Naive B cell (primary cell): Measurements from ENCODE around the gene DOCK9. TPM values are rescaled to one million over a fixed set of nuclear protein-coding genes. Genes with fewer than 3 reads are reported as not detected.

Source experiments
- ATAC-seq, 2 donors: fragments of 150-1000 bp; cut with Tn5 transposase; 2 replicates each; pipeline ENCODE4 v1.10.0; 2021; ENCODE audit warnings: low read depth in 2 of 2, mild to moderate bottlenecking in 2 of 2, moderate library complexity in 2 of 2
- DNase-seq: peaks from one replicate; pipeline ENCODE4 v3.0.0; 2022
- H3K27ac Mint-ChIP-seq, 6 donors: one replicate each; pipeline ENCODE4 v1.8.0; 2020 to 2022; ENCODE audit warnings: mild to moderate bottlenecking in 6 of 6, mixed read lengths in 6 of 6, moderate library complexity in 5 of 6, inconsistent platforms in 2 of 6
- H3K27me3 Mint-ChIP-seq, 3 donors: one replicate each; pipeline ENCODE4 v1.8.0; 2021 to 2022; ENCODE audit warnings: mixed read lengths in 3 of 3, mild to moderate bottlenecking in 1 of 3
- H3K36me3 Mint-ChIP-seq, 2 donors: one replicate each; pipeline ENCODE4 v1.8.0; 2020 to 2022; ENCODE audit warnings: mixed read lengths in 2 of 2, inconsistent platforms in 1 of 2, mild to moderate bottlenecking in 1 of 2
- H3K4me1 Mint-ChIP-seq, 3 donors: one replicate each; pipeline ENCODE4 v1.8.0; 2020 to 2022; ENCODE audit warnings: mixed read lengths in 3 of 3, inconsistent platforms in 1 of 3, mild to moderate bottlenecking in 1 of 3, moderate library complexity in 1 of 3
- H3K4me3 Mint-ChIP-seq, 8 donors: one replicate each; pipeline ENCODE4 v1.8.0; 2020 to 2022; ENCODE audit warnings: mild to moderate bottlenecking in 8 of 8, mixed read lengths in 8 of 8, moderate library complexity in 8 of 8, inconsistent platforms in 2 of 8
- H3K9me3 Mint-ChIP-seq, 7 donors: one replicate each; pipeline ENCODE4 v1.8.0; 2020 to 2022; ENCODE audit warnings: mixed read lengths in 7 of 7, mild to moderate bottlenecking in 5 of 7, inconsistent platforms in 2 of 7, moderate library complexity in 1 of 7
- polyA plus RNA-seq, 6 donors: library from polyadenylated mRNA; unstranded; fragments of 300-500 nt; fragmentation: Illumina TruSeq; gene quantifications; one replicate each; pipeline ENCODE4 v1.2.3, GENCODE V29; 2021; ENCODE audit warnings: low read depth in 6 of 6

DOCK9 gene, protein sequence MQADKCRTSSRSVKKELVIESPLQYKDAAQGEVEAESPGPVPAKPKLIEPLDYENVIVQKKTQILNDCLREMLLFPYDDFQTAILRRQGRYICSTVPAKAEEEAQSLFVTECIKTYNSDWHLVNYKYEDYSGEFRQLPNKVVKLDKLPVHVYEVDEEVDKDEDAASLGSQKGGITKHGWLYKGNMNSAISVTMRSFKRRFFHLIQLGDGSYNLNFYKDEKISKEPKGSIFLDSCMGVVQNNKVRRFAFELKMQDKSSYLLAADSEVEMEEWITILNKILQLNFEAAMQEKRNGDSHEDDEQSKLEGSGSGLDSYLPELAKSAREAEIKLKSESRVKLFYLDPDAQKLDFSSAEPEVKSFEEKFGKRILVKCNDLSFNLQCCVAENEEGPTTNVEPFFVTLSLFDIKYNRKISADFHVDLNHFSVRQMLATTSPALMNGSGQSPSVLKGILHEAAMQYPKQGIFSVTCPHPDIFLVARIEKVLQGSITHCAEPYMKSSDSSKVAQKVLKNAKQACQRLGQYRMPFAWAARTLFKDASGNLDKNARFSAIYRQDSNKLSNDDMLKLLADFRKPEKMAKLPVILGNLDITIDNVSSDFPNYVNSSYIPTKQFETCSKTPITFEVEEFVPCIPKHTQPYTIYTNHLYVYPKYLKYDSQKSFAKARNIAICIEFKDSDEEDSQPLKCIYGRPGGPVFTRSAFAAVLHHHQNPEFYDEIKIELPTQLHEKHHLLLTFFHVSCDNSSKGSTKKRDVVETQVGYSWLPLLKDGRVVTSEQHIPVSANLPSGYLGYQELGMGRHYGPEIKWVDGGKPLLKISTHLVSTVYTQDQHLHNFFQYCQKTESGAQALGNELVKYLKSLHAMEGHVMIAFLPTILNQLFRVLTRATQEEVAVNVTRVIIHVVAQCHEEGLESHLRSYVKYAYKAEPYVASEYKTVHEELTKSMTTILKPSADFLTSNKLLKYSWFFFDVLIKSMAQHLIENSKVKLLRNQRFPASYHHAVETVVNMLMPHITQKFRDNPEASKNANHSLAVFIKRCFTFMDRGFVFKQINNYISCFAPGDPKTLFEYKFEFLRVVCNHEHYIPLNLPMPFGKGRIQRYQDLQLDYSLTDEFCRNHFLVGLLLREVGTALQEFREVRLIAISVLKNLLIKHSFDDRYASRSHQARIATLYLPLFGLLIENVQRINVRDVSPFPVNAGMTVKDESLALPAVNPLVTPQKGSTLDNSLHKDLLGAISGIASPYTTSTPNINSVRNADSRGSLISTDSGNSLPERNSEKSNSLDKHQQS (N-terminal part only)
- 1 to 10 TPM in 4 of 6 donors, under 1 TPM in 1, not detected in 1; 0.98 to 5.2 (median 2.3) TPM for polyA plus RNA-seq

DNA sequence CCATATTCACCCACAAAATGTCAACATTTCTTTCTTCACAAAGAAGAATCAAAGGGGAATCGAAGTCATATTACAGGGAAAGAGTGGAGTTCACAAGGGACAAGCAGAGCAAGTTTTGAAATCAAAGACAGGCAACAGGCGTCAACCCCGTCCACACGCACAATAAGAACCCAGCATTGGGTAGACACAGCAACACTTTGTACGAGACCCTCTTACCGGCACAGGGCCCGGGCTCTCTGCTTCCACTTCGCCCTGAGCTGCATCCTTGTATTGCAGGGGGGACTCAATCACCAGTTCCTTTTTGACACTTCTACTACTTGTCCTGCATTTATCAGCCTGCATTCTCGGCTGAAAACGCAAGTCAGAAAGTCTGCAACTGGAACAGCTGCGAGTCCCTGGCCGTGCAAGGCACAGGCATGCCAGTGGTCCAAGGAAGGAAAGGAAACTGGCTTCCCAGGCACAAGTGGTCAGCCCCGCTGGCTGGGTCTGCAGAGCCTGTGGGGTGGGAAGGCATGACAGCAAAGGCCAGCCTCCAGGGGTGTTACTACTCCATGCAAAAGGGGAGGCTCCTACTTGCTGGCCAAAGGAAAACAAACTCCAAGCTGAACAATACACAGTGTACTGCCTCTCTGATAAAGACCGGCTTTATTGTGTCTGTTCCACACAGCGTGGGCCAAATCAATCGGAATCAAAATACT, at the start of gene DOCK9:
TSS of gene DOCK9 (minus strand) at position 497 of the 698 bp plus-strand sequence. CDS start at position 342, 155 bp downstream.
- Mint-ChIP-seq H3K27ac (peak within 1 kb of the TSS in 2 of 6 donors; percentile 4 to 52), H3K4me3 (no peak within 1 kb of the TSS), H3K9me3 (peaks cover 0 to 2% (median 0%) of the 10 kb centered on the region in 7 donors), H3K27me3 (no peaks in the 10 kb centered on the region), H3K4me1 (peaks cover 13 to 33% (median 27%) of the 10 kb centered on the region in 3 donors), H3K36me3 (peaks cover 0 to 5% of the 10 kb centered on the region in 2 donors)
- DNase-seq (no peak), ATAC-seq (no peak)

DNA sequence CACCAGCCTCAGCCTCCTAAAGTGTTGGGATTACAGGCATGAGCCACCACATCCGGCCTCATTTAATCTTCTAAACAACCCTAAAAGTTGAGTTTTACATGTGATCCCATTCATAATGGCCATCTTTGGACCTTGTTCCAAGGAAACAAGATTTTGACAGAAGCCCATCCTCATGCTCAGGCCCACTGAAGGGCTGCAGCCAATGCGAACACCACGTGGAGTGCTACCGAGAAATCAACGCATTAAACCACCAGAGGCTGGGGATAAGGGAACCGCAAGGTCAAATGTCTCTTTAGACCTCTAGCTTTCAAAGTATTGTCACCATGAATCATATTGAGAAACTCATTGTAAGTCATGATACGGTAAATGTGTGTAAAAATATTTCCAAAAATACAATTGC, 49.4 kb upstream of the DOCK9 start:
- Mint-ChIP-seq H3K9me3 (peaks cover 5 to 11% (median 6%) of the 10 kb centered on the region in 7 donors), H3K4me3 (no peak overlapping the region), H3K27me3 (peaks cover 0 to 18% (median 0%) of the 10 kb centered on the region in 3 donors), H3K4me1 (peaks cover 0 to 3% (median 0%) of the 10 kb centered on the region in 3 donors), H3K27ac (no peak overlapping the region), H3K36me3 (peaks cover 0 to 6% of the 10 kb centered on the region in 2 donors)
- ATAC-seq (no peak), DNase-seq (no peak)

DNA sequence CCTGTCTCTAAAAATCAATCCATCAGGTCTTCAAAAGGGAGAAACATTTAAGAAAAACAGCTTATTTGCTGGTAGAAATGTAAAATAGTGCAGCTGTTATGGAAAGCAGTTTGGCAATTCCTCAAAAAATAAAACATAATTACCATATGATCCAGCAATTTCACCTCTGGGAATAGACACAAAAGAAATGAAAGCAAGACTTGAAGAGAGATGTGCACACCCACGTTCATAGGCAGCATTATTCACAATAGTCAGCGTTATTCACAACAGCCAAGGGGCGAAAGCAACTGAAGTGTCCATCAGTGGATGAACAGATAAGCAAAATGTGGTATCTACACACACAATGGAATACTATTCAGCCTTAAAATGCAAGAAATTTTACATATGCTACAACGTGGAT, 45.1 kb upstream of the DOCK9 start:
- Mint-ChIP-seq H3K27ac (peak overlapping the region in 1 of 6 donors; percentile 5), H3K9me3 (no peaks in the 10 kb centered on the region), H3K4me1 (peaks cover 0 to 3% (median 0%) of the 10 kb centered on the region in 3 donors)

DNA sequence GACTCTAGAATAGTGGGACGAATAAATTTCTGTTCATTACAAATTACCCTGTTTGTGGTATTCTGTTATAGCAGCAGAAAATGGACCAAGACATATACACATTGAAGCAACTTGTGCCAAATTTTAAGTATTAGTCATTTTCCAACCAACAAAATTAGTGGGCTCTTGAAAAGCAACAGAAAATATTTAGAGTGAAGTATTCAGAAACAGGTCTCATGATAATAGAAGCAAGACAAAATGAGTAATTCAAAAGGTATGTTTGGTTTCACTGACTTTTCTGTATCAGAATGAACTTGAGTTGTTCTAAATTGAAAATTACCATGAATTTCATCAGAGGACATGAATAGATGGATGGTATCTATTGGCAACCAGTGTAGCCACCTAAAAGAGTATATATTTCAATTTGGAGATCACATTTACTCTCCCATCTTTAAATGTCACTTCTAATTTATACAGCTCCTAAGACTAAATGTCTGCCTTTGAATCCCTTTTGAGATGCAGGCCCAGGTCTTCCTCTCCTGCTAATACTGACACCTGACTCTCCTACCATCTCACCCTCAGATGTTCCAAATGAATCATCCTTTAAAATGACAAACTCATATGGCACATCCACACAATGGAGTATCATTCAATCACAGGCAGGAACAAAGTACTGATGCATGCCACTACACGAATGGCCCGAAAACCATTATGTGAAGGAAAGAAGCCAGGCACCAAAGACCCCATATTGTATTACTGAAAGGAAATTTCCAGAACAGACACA, 40.7 kb upstream of the DOCK9 start:
- DNase-seq: no peak
- Mint-ChIP-seq H3K9me3 (no peaks in the 10 kb centered on the region), H3K4me3 (no peak overlapping the region), H3K36me3 (no peaks in the 10 kb centered on the region), H3K27me3 (peaks cover 0 to 7% (median 4%) of the 10 kb centered on the region in 3 donors), H3K27ac (no peak overlapping the region), H3K4me1 (peaks cover 0 to 2% (median 0%) of the 10 kb centered on the region in 3 donors)
- no peak for ATAC-seq

More for the DNA sequence above, 45.1 kb upstream of the DOCK9 start:
- Mint-ChIP-seq H3K36me3 (peaks cover 0 to 6% of the 10 kb centered on the region in 2 donors), H3K27me3 (peaks cover 0 to 4% (median 0%) of the 10 kb centered on the region in 3 donors), H3K4me3 (no peak overlapping the region)
- ATAC-seq (no peak), DNase-seq (no peak)

DNA sequence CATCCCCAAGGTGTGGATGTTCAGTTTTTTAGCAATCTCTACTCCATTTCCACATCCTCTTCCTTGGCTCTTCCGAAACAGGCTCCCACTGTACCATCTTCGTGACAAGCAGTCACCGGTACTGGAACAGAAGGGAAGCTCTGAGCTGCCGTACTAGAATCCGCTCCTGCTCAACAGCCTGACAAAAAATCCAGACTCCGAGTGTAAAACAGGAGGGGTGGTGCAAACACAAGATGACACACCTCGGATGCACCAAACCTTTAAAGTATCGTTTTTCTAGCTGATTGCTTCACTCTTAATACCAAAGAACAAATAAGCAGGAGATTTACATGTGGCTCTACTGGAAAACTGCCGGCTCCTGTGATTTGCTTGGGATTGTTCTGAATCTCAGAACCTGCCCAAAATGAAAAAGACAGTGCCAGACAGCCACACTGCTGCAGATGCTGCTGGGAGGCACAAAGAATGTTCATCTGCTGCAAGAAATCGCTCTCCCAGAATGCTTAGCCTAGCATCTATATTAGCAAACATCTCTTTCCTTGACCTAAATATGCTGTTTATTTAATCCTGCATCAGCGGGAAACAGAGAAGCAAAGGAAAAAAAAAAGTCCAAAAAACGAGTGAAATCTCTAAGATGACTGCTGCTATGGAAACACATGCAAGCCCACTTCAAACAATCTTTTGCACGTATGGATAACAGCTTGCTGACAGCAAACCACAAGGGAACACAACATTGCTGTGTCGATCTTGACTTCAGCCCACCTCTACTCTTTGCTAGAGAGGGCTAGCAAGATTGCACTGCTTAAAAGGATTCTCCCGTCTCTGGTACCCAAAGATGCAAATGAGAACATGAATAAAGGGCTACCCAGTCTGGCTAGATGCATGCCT, 38.0 kb upstream of the DOCK9 start:
- no peak for ATAC-seq
- Mint-ChIP-seq H3K4me1 (peaks cover 0 to 5% (median 0%) of the 10 kb centered on the region in 3 donors), H3K27me3 (peaks cover 0 to 12% (median 4%) of the 10 kb centered on the region in 3 donors), H3K4me3 (no peak overlapping the region), H3K36me3 (no peaks in the 10 kb centered on the region), H3K9me3 (no peaks in the 10 kb centered on the region), H3K27ac (no peak overlapping the region)
- DNase-seq: no peak

DNA sequence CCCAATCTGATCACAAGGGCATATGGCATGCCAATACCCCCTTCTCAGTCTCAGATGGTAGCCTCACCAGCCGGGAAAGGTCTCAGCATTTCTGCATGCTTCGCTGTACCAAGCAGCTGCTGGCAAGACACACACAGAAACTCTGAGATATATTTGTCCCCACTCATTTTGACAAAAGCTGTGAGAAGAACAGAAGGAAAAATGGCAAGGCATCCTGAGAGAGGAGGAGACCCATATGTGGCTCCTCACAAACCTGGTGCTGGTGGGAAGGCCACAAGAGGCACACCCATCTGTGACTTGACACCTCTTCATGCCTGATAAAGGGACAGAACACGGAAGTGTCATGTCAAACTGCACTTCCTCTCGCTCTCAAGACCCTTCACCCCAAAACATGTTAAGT, 36.7 kb upstream of the DOCK9 start:
- peaks cover 0 to 5% (median 0%) of the 10 kb centered on the region in 3 donors for H3K4me1 Mint-ChIP-seq
- peaks cover 0 to 12% (median 0%) of the 10 kb centered on the region in 3 donors for H3K27me3 Mint-ChIP-seq
- no peak overlapping the region for H3K27ac Mint-ChIP-seq
- H3K4me3 Mint-ChIP-seq: no peak overlapping the region
- no peaks in the 10 kb centered on the region for H3K36me3 Mint-ChIP-seq
- H3K9me3 Mint-ChIP-seq: no peaks in the 10 kb centered on the region
- DNase-seq (no peak), ATAC-seq (no peak)

DNA sequence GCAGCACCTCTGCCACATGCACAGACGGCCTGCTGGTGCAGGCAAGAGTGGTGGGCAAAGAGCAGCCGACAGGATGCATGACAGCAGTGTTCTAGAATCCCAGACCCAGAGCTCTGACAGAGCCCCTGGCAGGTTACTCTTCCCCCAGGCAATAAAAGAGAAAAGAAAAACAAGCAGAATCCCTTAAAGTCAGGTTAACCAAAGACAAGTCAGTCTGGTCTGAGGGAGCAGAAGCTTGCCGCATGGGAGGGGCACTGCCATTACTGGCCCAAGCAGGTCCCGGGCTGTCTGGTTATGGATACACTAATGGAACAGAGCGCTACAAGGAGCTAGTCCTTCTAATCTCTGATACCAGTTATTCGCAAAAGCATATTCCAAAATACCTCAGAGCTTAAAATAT, 36.1 kb upstream of the DOCK9 start:
- ATAC-seq (no peak), DNase-seq (no peak)
- Mint-ChIP-seq H3K9me3 (no peaks in the 10 kb centered on the region), H3K4me3 (no peak overlapping the region), H3K27me3 (peaks cover 0 to 12% (median 0%) of the 10 kb centered on the region in 3 donors), H3K4me1 (peaks cover 0 to 5% (median 0%) of the 10 kb centered on the region in 3 donors), H3K27ac (no peak overlapping the region), H3K36me3 (no peaks in the 10 kb centered on the region)

DNA sequence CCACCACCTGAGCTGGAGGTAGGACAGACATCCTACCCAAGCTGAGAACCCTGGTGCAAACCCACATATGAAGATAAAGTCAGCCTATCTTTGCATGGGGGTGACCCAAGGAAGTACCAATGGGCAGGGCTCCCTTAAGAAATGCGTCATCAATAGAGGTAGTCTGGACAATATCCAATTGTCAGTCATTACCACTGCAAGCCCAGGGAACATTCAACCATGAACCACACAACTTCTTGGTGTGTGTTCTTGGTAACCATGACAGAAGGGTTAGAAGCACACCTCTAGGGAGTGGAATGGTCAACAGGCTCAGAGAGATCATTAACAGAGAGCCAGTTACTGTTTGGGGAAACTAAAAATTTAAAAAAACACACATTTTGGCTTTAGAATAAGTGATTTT, 34.7 kb upstream of the DOCK9 start:
- no peak overlapping the region for H3K27ac Mint-ChIP-seq
- no peak for ATAC-seq
- H3K4me1 Mint-ChIP-seq: peaks cover 0 to 5% (median 0%) of the 10 kb centered on the region in 3 donors
- H3K27me3 Mint-ChIP-seq: peaks cover 0 to 12% (median 0%) of the 10 kb centered on the region in 3 donors
- H3K36me3 Mint-ChIP-seq: no peaks in the 10 kb centered on the region
- H3K9me3 Mint-ChIP-seq: no peaks in the 10 kb centered on the region
- H3K4me3 Mint-ChIP-seq: no peak overlapping the region
- DNase-seq: no peak

DNA sequence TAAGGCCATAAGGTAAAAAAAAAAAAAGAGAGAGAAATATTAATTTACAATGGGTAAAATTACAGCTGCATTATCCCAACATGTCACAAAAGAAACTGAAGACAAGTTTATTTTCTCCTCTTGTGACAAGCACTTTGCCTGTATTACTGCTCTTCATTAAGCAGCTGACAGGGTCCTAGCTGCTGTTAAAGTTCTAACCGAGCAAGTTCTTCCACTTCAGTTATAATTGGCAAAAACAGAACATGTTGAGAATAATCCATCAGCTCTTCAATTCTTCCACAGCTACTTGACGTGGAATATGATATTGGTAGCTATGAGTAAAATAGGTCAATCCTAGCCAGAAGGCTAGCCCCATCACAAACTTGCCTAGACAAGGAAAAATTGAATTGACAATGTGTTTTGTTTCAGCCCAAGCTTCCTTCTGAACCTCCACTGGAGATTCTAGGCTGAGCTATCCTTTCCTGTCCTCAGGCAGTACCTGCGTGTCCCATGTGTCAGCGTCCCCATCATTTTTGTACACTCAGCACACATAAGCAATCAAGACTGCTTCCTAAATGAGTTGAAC, 32.2 kb upstream of the DOCK9 start:
- Mint-ChIP-seq H3K4me1 (peaks cover 0 to 5% (median 0%) of the 10 kb centered on the region in 3 donors), H3K4me3 (no peak overlapping the region), H3K9me3 (no peaks in the 10 kb centered on the region), H3K36me3 (no peaks in the 10 kb centered on the region), H3K27ac (no peak overlapping the region), H3K27me3 (peaks cover 0 to 6% (median 0%) of the 10 kb centered on the region in 3 donors)
- no peak for ATAC-seq
- DNase-seq: no peak

DNA sequence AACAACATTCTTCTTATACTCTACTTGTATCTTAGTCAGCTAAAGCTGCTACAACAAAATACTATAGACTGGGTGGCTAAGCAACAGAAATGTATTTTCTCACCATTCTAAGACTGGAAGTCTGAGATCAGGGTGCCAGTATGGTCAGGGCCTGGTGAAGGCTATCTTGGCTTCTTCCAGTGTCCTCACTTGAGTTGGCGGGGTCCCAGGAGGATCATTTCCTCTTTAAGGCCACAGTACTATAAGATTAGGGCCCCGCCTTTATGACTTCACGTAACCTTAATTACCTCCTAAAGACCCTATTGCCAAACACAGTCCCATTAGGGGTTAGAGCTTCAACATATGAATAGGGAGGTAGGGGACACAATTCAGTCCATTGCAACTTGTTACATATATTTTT, 30.7 kb upstream of the DOCK9 start:
- H3K4me3 Mint-ChIP-seq: no peak overlapping the region
- H3K36me3 Mint-ChIP-seq: no peaks in the 10 kb centered on the region
- DNase-seq (no peak), ATAC-seq (no peak)
- peaks cover 0 to 9% (median 5%) of the 10 kb centered on the region in 3 donors for H3K27me3 Mint-ChIP-seq
- no peaks in the 10 kb centered on the region for H3K9me3 Mint-ChIP-seq
- no peak overlapping the region for H3K27ac Mint-ChIP-seq
- peaks cover 0 to 5% (median 0%) of the 10 kb centered on the region in 3 donors for H3K4me1 Mint-ChIP-seq
